Liver (tissue), 9 donors: ENCODE measurements around the gene CACNA1C. TPM values are rescaled to one million over a fixed set of nuclear protein-coding genes. Genes with fewer than 3 reads are reported as not detected.

Experiments used
- DNase-seq: peaks from one replicate; pipeline ENCODE4 v3.0.0-alpha.2; 2017; ENCODE audit warnings: low spot score
- H3K27ac ChIP-seq, 2 donors: one replicate each; pipeline ENCODE4 v1.7.0; 2013; ENCODE audit warnings: inconsistent platforms in 2 of 2, low read length in 2 of 2, control low read depth in 1 of 2, low read depth in 1 of 2, mild to moderate bottlenecking in 1 of 2
- H3K27me3 ChIP-seq, 4 donors: one replicate each; pipeline versions ENCODE4 v1.6.1 to v1.7.0; 2013; ENCODE audit warnings: low read length in 3 of 4, inconsistent platforms in 1 of 4, mild to moderate bottlenecking in 1 of 4, moderate library complexity in 1 of 4; ENCODE audit not compliant: control insufficient read depth in 4 of 4, insufficient read depth in 4 of 4
- H3K36me3 ChIP-seq, 4 donors: one replicate each; pipeline versions ENCODE4 v1.6.1 to v1.7.0; 2013; ENCODE audit warnings: low read length in 3 of 4, mild to moderate bottlenecking in 3 of 4, low read depth in 1 of 4, moderate library complexity in 1 of 4; ENCODE audit not compliant: control insufficient read depth in 4 of 4, insufficient read depth in 3 of 4
- H3K4me1 ChIP-seq, 4 donors: one replicate each; pipeline versions ENCODE4 v1.6.1 to v1.7.0; 2013; ENCODE audit warnings: low read length in 3 of 4, mild to moderate bottlenecking in 3 of 4, moderate library complexity in 1 of 4; ENCODE audit not compliant: control insufficient read depth in 4 of 4, insufficient read depth in 4 of 4
- H3K4me3 ChIP-seq, 3 donors: one replicate each; pipeline versions ENCODE4 v1.6.1 to v1.7.0; 2013; ENCODE audit warnings: low read length in 3 of 3, control low read depth in 1 of 3, low read depth in 1 of 3, mild to moderate bottlenecking in 1 of 3
- H3K9ac ChIP-seq, 2 donors: one replicate each; pipeline ENCODE4 v1.7.0; 2013; ENCODE audit warnings: low read length in 2 of 2, mild to moderate bottlenecking in 2 of 2, moderate library complexity in 2 of 2, control low read depth in 1 of 2, low read depth in 1 of 2
- H3K9me3 ChIP-seq, 4 donors: one replicate each; pipeline versions ENCODE4 v1.6.1 to v1.7.0; 2013; ENCODE audit warnings: low read length in 3 of 4; ENCODE audit not compliant: control insufficient read depth in 4 of 4
- EGR1 ChIP-seq, 2 donors: IDR thresholded peaks; 2 replicates each; pipeline ENCODE4 v1.6.1; 2016 to 2018; ENCODE audit warnings: antibody characterized with exemption in 2 of 2, low read depth in 2 of 2
- FOXA1 ChIP-seq: IDR thresholded peaks from 2 replicates; pipeline ENCODE4 v1.6.1; 2016; ENCODE audit warnings: antibody characterized with exemption
- FOXA2 ChIP-seq: IDR thresholded peaks from 2 replicates; pipeline ENCODE4 v1.6.1; 2016; ENCODE audit warnings: antibody characterized with exemption
- GABPA ChIP-seq, 2 donors: IDR thresholded peaks in 1 of 2; conservative IDR thresholded peaks in 1 of 2; 2 replicates each; pipeline ENCODE4 v1.6.1; 2016; ENCODE audit warnings: antibody characterized with exemption in 2 of 2, mild to moderate bottlenecking in 1 of 2, moderate library complexity in 1 of 2
- HNF4A ChIP-seq, 2 donors: conservative IDR thresholded peaks; 2 replicates each; pipeline ENCODE4 v1.6.1; 2016; ENCODE audit warnings: antibody characterized with exemption in 2 of 2, mild to moderate bottlenecking in 2 of 2
- JUND ChIP-seq, 2 donors: IDR thresholded peaks; 2 replicates each; pipeline ENCODE4 v1.6.1; 2016; ENCODE audit warnings: antibody characterized with exemption in 2 of 2
- NR2F2 ChIP-seq: IDR thresholded peaks from 2 replicates; pipeline ENCODE4 v1.6.1; 2016; ENCODE audit warnings: antibody characterized with exemption
- RAD21 ChIP-seq, 2 donors: IDR thresholded peaks; 2 replicates each; pipeline ENCODE4 v1.6.1; 2016; ENCODE audit warnings: antibody characterized with exemption in 2 of 2, mild to moderate bottlenecking in 2 of 2
- RXRA ChIP-seq, 2 donors: IDR thresholded peaks; 2 replicates each; pipeline ENCODE4 v1.6.1; 2017 to 2018; ENCODE audit warnings: antibody characterized with exemption in 2 of 2, mild to moderate bottlenecking in 1 of 2
- SP1 ChIP-seq: IDR thresholded peaks from 2 replicates; pipeline ENCODE4 v1.6.1; 2018; ENCODE audit warnings: antibody characterized with exemption, mild to moderate bottlenecking
- TAF1 ChIP-seq: conservative IDR thresholded peaks from 2 replicates; pipeline ENCODE4 v1.6.1; 2016; ENCODE audit warnings: antibody characterized with exemption, mild to moderate bottlenecking
- YY1 ChIP-seq: IDR thresholded peaks from 2 replicates; pipeline ENCODE4 v1.6.1; 2016; ENCODE audit warnings: antibody characterized with exemption, mild to moderate bottlenecking
- WGBS: extraction: QIAGEN DNeasy Blood & Tissue Kit; methylation state at CpG from one replicate; pipeline ENCODE4 v1.1.7; 2013; 5-methylcytosine and 5-hydroxymethylcytosine counted together
- polyA plus RNA-seq, 2 donors: library from polyadenylated mRNA; stranded (reverse) in 1 of 2; unstranded in 1 of 2; fragments of 200-250 nt in 1 of 2; fragments of >200 nt in 1 of 2; fragmentation: Nextera tagmentation in 1 of 2; extraction: Ambion mirVana in 1 of 2; gene quantifications; one replicate each; pipeline versions ENCODE4 v1.2.1 to v1.2.3, GENCODE V29; 2013 to 2015
- total RNA-seq, 2 donors: library from RNA; depleted of rRNA; stranded (reverse); fragments of >200 nt; gene quantifications; one replicate each; pipeline ENCODE4 v1.2.3, GENCODE V29; 2014
- TF ChIP-seq, protein P1 (sequence below): IDR thresholded peaks from 2 replicates; pipeline ENCODE4 v1.6.1; 2016; ENCODE audit warnings: antibody characterized with exemption
- TF ChIP-seq, protein P2 (sequence below): fragments of 150-350 bp; IDR thresholded peaks from 2 replicates; pipeline ENCODE4 v1.5.1; 2017; ENCODE audit warnings: improper control_type of control experiment, low read depth, low read length; ENCODE audit not compliant: missing input control
- TF ChIP-seq, protein P3 (sequence below): IDR thresholded peaks from 2 replicates; pipeline ENCODE4 v1.6.1; 2016; ENCODE audit warnings: antibody characterized with exemption
- TF ChIP-seq, protein P4 (sequence below): IDR thresholded peaks from 2 replicates; pipeline ENCODE4 v1.6.1; 2016; ENCODE audit warnings: antibody characterized with exemption, mild to moderate bottlenecking
- TF ChIP-seq, protein P5 (sequence below): IDR thresholded peaks from 2 replicates; pipeline ENCODE4 v1.6.1; 2016; ENCODE audit warnings: antibody characterized with exemption
- donor health status: healthy.
- donor health status: healthy.
- donor health status: healthy.
- donor health status: healthy.
- donor health status: healthy.

CACNA1C gene
- total and polyA plus RNA-seq, 4 donors, result 0.23 to 1.9 (median 0.41) TPM

DNA sequence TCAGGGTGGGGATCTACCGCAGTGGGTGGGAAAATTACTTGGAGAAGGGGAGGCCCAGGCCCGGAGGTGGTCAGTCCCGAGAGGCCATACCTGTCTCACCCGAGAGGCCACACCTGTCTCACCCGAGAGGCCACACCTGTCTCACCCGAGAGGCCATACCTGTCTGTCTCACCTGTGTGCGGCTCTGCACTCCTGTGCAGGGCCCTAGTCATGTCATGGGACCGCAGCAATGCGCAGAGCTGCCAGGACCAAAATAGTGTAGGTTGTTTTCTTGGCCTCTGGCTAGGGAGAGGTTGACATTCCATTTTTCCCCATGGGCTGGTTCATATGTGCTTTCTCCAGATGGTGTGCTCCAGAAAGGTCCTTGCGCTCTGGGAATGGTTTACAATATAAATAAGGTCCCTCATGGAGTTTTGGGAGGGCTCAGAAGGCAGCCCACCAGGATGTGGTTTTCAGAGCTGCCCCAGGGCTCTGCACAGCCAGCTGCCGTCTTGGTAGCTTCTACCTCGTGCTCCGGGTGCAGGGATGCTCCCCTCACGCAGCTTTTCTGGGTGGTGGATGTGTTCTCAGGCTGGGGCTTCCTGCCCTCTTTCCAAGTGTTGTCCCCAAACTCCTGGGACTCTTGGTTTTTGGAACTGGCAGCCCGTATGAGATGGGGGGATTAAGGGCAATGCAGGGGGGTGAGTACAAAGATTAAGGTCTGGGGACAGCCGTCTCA, 58.2 kb downstream of the CACNA1C start:
- Histone ChIP-seq H3K27ac (no peak overlapping the region), H3K9me3 (no peaks in the 10 kb centered on the region), H3K27me3 (no peaks in the 10 kb centered on the region), H3K36me3 (no peaks in the 10 kb centered on the region), H3K9ac (no peak overlapping the region), H3K4me3 (no peak overlapping the region), H3K4me1 (no peaks in the 10 kb centered on the region)
- TF ChIP-seq RXRA (IDR thresholded peaks at IDR 0.05) (no peak), HNF4A (conservative IDR thresholded peaks at IDR 0.05) (no peak), NR2F2 (no peak), GABPA (IDR thresholded peaks at IDR 0.05 in 1 of 2, conservative IDR thresholded peaks at IDR 0.05 in 1 of 2) (no peak), FOXA1 (no peak), FOXA2 (no peak), RAD21 (IDR thresholded peaks at IDR 0.05) (no peak), TAF1 (no peak), EGR1 (IDR thresholded peaks at IDR 0.05; ENCODE audit: low read depth in 2 of 2) (no peak), SP1 (no peak)
- TF ChIP-seq, protein P1, sequence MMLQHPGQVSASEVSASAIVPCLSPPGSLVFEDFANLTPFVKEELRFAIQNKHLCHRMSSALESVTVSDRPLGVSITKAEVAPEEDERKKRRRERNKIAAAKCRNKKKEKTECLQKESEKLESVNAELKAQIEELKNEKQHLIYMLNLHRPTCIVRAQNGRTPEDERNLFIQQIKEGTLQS, result no peak
- TF ChIP-seq, protein P2, sequence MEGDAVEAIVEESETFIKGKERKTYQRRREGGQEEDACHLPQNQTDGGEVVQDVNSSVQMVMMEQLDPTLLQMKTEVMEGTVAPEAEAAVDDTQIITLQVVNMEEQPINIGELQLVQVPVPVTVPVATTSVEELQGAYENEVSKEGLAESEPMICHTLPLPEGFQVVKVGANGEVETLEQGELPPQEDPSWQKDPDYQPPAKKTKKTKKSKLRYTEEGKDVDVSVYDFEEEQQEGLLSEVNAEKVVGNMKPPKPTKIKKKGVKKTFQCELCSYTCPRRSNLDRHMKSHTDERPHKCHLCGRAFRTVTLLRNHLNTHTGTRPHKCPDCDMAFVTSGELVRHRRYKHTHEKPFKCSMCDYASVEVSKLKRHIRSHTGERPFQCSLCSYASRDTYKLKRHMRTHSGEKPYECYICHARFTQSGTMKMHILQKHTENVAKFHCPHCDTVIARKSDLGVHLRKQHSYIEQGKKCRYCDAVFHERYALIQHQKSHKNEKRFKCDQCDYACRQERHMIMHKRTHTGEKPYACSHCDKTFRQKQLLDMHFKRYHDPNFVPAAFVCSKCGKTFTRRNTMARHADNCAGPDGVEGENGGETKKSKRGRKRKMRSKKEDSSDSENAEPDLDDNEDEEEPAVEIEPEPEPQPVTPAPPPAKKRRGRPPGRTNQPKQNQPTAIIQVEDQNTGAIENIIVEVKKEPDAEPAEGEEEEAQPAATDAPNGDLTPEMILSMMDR, result no peak
- TF ChIP-seq, protein P3, sequence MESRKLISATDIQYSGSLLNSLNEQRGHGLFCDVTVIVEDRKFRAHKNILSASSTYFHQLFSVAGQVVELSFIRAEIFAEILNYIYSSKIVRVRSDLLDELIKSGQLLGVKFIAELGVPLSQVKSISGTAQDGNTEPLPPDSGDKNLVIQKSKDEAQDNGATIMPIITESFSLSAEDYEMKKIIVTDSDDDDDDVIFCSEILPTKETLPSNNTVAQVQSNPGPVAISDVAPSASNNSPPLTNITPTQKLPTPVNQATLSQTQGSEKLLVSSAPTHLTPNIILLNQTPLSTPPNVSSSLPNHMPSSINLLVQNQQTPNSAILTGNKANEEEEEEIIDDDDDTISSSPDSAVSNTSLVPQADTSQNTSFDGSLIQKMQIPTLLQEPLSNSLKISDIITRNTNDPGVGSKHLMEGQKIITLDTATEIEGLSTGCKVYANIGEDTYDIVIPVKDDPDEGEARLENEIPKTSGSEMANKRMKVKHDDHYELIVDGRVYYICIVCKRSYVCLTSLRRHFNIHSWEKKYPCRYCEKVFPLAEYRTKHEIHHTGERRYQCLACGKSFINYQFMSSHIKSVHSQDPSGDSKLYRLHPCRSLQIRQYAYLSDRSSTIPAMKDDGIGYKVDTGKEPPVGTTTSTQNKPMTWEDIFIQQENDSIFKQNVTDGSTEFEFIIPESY, result no peak
- DNase-seq, result no peak
- 82% methylated on average over 16 of the region's 16 CpGs for WGBS

DNA sequence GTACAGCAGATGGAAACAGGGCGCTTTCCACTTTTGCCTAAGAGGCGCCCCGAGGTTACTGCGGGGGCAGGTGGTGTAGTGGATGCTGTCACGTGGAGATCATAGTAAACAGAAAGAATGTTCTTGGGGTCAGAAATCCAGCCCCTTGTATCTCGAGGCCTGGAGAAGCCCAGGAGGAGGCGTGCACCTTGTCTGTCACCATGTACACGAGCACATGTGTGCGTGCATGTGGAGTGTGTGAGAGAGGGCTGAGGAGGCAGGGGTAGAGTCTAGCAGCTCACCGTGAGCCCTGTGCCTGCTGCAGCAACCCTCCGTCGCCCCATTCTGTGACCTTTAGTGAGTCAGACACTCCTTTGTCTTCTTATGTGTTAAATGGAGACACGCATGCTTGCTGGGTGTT, 59.0 kb downstream of the CACNA1C start:
- 80% methylated on average over 13 of the region's 13 CpGs for WGBS
- no peak overlapping the region for H3K4me3 ChIP-seq

More for the DNA sequence above, 59.0 kb downstream of the CACNA1C start:
- Histone ChIP-seq H3K36me3 (no peaks in the 10 kb centered on the region), H3K4me1 (no peaks in the 10 kb centered on the region), H3K9me3 (no peaks in the 10 kb centered on the region), H3K27me3 (no peaks in the 10 kb centered on the region), H3K9ac (no peak overlapping the region), H3K27ac (no peak overlapping the region)
- TF ChIP-seq, protein P3, result no peak
- TF ChIP-seq SP1 (no peak), JUND (IDR thresholded peaks at IDR 0.05) (no peak), HNF4A (conservative IDR thresholded peaks at IDR 0.05) (no peak), RAD21 (IDR thresholded peaks at IDR 0.05) (no peak), GABPA (IDR thresholded peaks at IDR 0.05 in 1 of 2, conservative IDR thresholded peaks at IDR 0.05 in 1 of 2) (no peak), RXRA (IDR thresholded peaks at IDR 0.05) (no peak), YY1 (no peak), FOXA1 (no peak), FOXA2 (no peak), TAF1 (no peak)
- TF ChIP-seq, protein P4, sequence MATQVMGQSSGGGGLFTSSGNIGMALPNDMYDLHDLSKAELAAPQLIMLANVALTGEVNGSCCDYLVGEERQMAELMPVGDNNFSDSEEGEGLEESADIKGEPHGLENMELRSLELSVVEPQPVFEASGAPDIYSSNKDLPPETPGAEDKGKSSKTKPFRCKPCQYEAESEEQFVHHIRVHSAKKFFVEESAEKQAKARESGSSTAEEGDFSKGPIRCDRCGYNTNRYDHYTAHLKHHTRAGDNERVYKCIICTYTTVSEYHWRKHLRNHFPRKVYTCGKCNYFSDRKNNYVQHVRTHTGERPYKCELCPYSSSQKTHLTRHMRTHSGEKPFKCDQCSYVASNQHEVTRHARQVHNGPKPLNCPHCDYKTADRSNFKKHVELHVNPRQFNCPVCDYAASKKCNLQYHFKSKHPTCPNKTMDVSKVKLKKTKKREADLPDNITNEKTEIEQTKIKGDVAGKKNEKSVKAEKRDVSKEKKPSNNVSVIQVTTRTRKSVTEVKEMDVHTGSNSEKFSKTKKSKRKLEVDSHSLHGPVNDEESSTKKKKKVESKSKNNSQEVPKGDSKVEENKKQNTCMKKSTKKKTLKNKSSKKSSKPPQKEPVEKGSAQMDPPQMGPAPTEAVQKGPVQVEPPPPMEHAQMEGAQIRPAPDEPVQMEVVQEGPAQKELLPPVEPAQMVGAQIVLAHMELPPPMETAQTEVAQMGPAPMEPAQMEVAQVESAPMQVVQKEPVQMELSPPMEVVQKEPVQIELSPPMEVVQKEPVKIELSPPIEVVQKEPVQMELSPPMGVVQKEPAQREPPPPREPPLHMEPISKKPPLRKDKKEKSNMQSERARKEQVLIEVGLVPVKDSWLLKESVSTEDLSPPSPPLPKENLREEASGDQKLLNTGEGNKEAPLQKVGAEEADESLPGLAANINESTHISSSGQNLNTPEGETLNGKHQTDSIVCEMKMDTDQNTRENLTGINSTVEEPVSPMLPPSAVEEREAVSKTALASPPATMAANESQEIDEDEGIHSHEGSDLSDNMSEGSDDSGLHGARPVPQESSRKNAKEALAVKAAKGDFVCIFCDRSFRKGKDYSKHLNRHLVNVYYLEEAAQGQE, result no peak
- TF ChIP-seq, protein P5, sequence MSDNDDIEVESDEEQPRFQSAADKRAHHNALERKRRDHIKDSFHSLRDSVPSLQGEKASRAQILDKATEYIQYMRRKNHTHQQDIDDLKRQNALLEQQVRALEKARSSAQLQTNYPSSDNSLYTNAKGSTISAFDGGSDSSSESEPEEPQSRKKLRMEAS, result no peak
- no peak for DNase-seq
